Neural progenitor cell (in vitro differentiated cells): ENCODE results near the gene KLK10.

Experiments used
- CTCF ChIP-seq: fragments of 200-600 bp; sonication (generic); IDR thresholded peaks from 2 replicates; pipeline ENCODE4 v1.5.1; 2017; ENCODE audit warnings: antibody characterized with exemption, mild to moderate bottlenecking
- EZH2 ChIP-seq: fragments of 200-600 bp; sonication (generic); IDR thresholded peaks from 2 replicates; pipeline ENCODE4 v1.6.1; 2017; ENCODE audit warnings: antibody characterized with exemption, mild to moderate bottlenecking, moderate library complexity
- EZH2phosphoT487 ChIP-seq: fragments of 200-600 bp; sonication (generic); IDR thresholded peaks from 2 replicates; pipeline ENCODE4 v1.6.1; 2017; ENCODE audit warnings: antibody characterized with exemption

- no peak for TF ChIP-seq CTCF
- no peak for TF ChIP-seq EZH2
- TF ChIP-seq EZH2phosphoT487: no peak
These were observed 18.5 kb downstream of the KLK10 start for GRCh38 chr19:51000981-51001380.
